ENCODE measurements around the gene IQSEC2. TPM values are rescaled to one million over a fixed set of nuclear protein-coding genes. Genes with fewer than 3 reads are reported as not detected.

Gene IQSEC2
- total and polyA plus RNA-seq, 9 of the 15 experiments (the other 6 are each of a cell fraction or from before 2014, with no cell fraction given) = 2.7 to 41.8 (median 20.1) TPM

- Histone ChIP-seq H4K20me1 (replicated peaks; ENCODE audit: control insufficient read depth, insufficient read depth, low read length) (peaks cover 8% of the 10 kb centered on the region), H3K4me2 (ENCODE audit: insufficient read depth, low read length) (no peak overlapping the region), H3K9me3 (replicated peaks; ENCODE audit: control insufficient read depth, insufficient read depth, low read depth, low read length) (no peaks in the 10 kb centered on the region), H3K9me1 (ENCODE audit: control insufficient read depth, insufficient read depth, low read length) (no peaks in the 10 kb centered on the region), H3K79me2 (ENCODE audit: control insufficient read depth, insufficient read depth, low read length) (no peaks in the 10 kb centered on the region), H3K9ac (ENCODE audit: insufficient read depth in 1 of 2, low read depth in 2 of 2, low read length in 2 of 2) (no peak overlapping the region), H3K4me1 (replicated peaks in 1 of 2; ENCODE audit: control insufficient read depth in 2 of 2, insufficient read depth in 2 of 2, low read length in 2 of 2) (peaks cover 2 to 25% of the 10 kb centered on the region in 2 experiments; a peak in 3 of 5 replicates), H2AFZ (ENCODE audit: low read depth, low read length) (no peak overlapping the region), H3K36me3 (ENCODE audit: control insufficient read depth, insufficient read depth, low read length) (no peaks in the 10 kb centered on the region), H3K4me3 (no peak overlapping the region), H3K27ac (ENCODE audit: extremely low read depth, low read depth, low read length) (no peak overlapping the region), H3K27me3 (ENCODE audit: control insufficient read depth in 2 of 2, insufficient read depth in 2 of 2, low read length in 2 of 2) (peaks cover 22 to 59% of the 10 kb centered on the region in 2 experiments; a peak in 4 of 5 replicates)
- no peak for ATAC-seq
- FAIRE-seq = no peak
- DNase-seq (ENCODE audit: extremely low read depth in 1 of 4, low spot score in 3 of 4) = no peak
- intact Hi-C loops (cut with micrococcal nuclease) (no loop called here), in situ Hi-C loops (cut with MboI) (no loop called here)
- BruUV-seq (replicated peaks) = no TSS peak
- TF ChIP-seq ZNF695 (CRISPR knock-in tag; IDR thresholded peaks at IDR 0.05) (no peak), ZNF699 (CRISPR knock-in tag; IDR thresholded peaks at IDR 0.05; ENCODE audit: insufficient replicate concordance) (no peak), RBBP5 (IDR thresholded peaks at IDR 0.05; ENCODE audit: borderline replicate concordance, insufficient read depth, low read length, poor library complexity, severe bottlenecking) (no peak), DIDO1 (tag; IDR thresholded peaks at IDR 0.05; ENCODE audit: low read depth) (no peak)
- CTCF ChIA-PET (ENCODE audit: low intra/inter-chr PET ratio) = no interaction called here
- POLR2A ChIA-PET = no interaction called here
- WGBS (ENCODE audit: insufficient coverage, low coverage, missing lambda C conversion rate) = 10% methylated on average over 6 of the region's 6 CpGs
Measured at GRCh38 chrX:53321943-53322497, 40.6 kb upstream of the IQSEC2 start.

Data from K562 (cell line).